HCT116 (cell line): ENCODE measurements around the gene LRRC8B. TPM values are rescaled to one million over a fixed set of nuclear protein-coding genes. Genes with fewer than 3 reads are reported as not detected.

Experiments
- ATAC-seq: fragments of 200-7000 bp; cut with Tn5 transposase; 2 replicates; pipeline ENCODE4 v1.9.1; 2020; ENCODE audit warnings: mild to moderate bottlenecking, moderate library complexity
- BruUV-seq: library from RNA; stranded (reverse); fragments of 400-500 nt; replicated peaks from 2 replicates; lab custom pipeline; 2021; lab: Mats Ljungman, UMichigan
- CTCF ChIA-PET: fragments of 300-600 bp; sonication (Branson Sonifier 250); formaldehyde crosslinking; loops from one replicate; lab custom pipeline; 2021; ENCODE audit warnings: antibody characterized with exemption; lab: Charles Lee
- POLR2A ChIA-PET: fragments of 300-600, 350-600 bp; sonication (Branson Sonifier 250); formaldehyde crosslinking; loops from one replicate; lab custom pipeline; 2021; ENCODE audit warnings: antibody characterized with exemption; lab: Charles Lee
- RAD21 ChIA-PET, 2 experiments: fragments of 300-600 bp; sonication (Branson Sonifier 250); formaldehyde crosslinking; loops; one replicate each; lab custom pipeline; 2023; ENCODE audit warnings: low total read pairs in 2 of 2; ENCODE audit not compliant: uncharacterized antibody in 2 of 2, unreplicated experiment in 2 of 2, low non-redundant PET in 1 of 2; lab: Charles Lee
- DNase-seq: peaks from one replicate; pipeline ENCODE4 v3.0.0-alpha.2; 2010; ENCODE audit warnings: low read depth, low spot score
- H2AFZ ChIP-seq: fragments of 200-600 bp; shearing (Covaris generic), sonication (generic); 2 replicates; pipeline ENCODE4 v1.6.1; 2017; ENCODE audit warnings: low read depth, mixed run types, mixed read lengths, antibody characterized with exemption, low read length; ENCODE audit not compliant: poor library complexity, severe bottlenecking
- H3K27ac ChIP-seq: 2 replicates; pipeline ENCODE4 v1.5.1; 2012; ENCODE audit warnings: low read depth, low read length
- H3K27me3 ChIP-seq: fragments of 200-600 bp; sonication (generic); 2 replicates; pipeline ENCODE4 v1.6.1; 2016; ENCODE audit warnings: mixed run types, low read length, mixed read lengths; ENCODE audit not compliant: insufficient read depth
- H3K36me3 ChIP-seq, 2 experiments: fragments of 200-500 bp in 1 of 2; fragments of 200-600 bp in 1 of 2; sonication (Bioruptor generic) in 1 of 2; sonication (generic) in 1 of 2; 2 replicates each; pipeline versions ENCODE4 v1.5.1 to v1.6.1; 2014 to 2016; ENCODE audit warnings: low read length in 2 of 2, inconsistent platforms in 1 of 2, mixed read lengths in 1 of 2, mixed run types in 1 of 2; ENCODE audit not compliant: insufficient read depth in 2 of 2, control insufficient read depth in 1 of 2
- H3K4me1 ChIP-seq, 2 experiments: fragments of 200-600 bp in 1 of 2; sonication (generic) in 1 of 2; 2 replicates each; pipeline versions ENCODE4 v1.5.1 to v1.6.1; 2012 to 2017; ENCODE audit warnings: low read length in 2 of 2, inconsistent platforms in 1 of 2, mild to moderate bottlenecking in 1 of 2, mixed read lengths in 1 of 2, mixed run types in 1 of 2, moderate library complexity in 1 of 2; ENCODE audit not compliant: insufficient read depth in 2 of 2, control insufficient read depth in 1 of 2
- H3K4me2 ChIP-seq: fragments of 200-600 bp; sonication (generic); 2 replicates; pipeline ENCODE4 v1.6.1; 2017; ENCODE audit warnings: mixed run types, low read length, mixed read lengths
- H3K4me3 ChIP-seq, 2 experiments: fragments of 200-600 bp in 1 of 2; sonication (generic) in 1 of 2; replicated peaks in 1 of 2; 2 replicates each; pipeline ENCODE4 v1.5.1; 2011 to 2016; ENCODE audit warnings: low read length in 2 of 2, control low read depth in 1 of 2, low read depth in 1 of 2, mild to moderate bottlenecking in 1 of 2, mixed read lengths in 1 of 2, mixed run types in 1 of 2
- H3K79me2 ChIP-seq: fragments of 200-600 bp; sonication (generic); 2 replicates; pipeline ENCODE4 v1.6.1; 2017; ENCODE audit warnings: mild to moderate bottlenecking, mixed run types, low read length, moderate library complexity, mixed read lengths; ENCODE audit not compliant: insufficient read depth
- H3K9ac ChIP-seq: fragments of 200-600 bp; sonication (generic); 2 replicates; pipeline ENCODE4 v1.6.1; 2016; ENCODE audit warnings: low read length, mixed read lengths
- H3K9me2 ChIP-seq: fragments of 200-600 bp; sonication (generic), shearing (Covaris generic); 2 replicates; pipeline ENCODE4 v1.6.1; 2017; ENCODE audit warnings: mixed run types, mild to moderate bottlenecking, moderate library complexity; ENCODE audit not compliant: insufficient read depth
- H3K9me3 ChIP-seq, 2 experiments: fragments of 200-500 bp in 1 of 2; fragments of 200-600 bp in 1 of 2; sonication (Bioruptor generic) in 1 of 2; sonication (generic) in 1 of 2; 2 replicates each; pipeline ENCODE4 v1.6.1; 2014 to 2017; ENCODE audit warnings: low read length in 2 of 2, mixed read lengths in 2 of 2, inconsistent platforms in 1 of 2, low read depth in 1 of 2, mild to moderate bottlenecking in 1 of 2, mixed run types in 1 of 2, moderate library complexity in 1 of 2; ENCODE audit not compliant: control insufficient read depth in 1 of 2, insufficient read depth in 1 of 2
- H4K20me1 ChIP-seq: fragments of 200-600 bp; sonication (generic), shearing (Covaris generic); 2 replicates; pipeline ENCODE4 v1.6.1; 2017; ENCODE audit warnings: mixed run types, mild to moderate bottlenecking, moderate library complexity; ENCODE audit not compliant: insufficient read depth
- ATF3 ChIP-seq: IDR thresholded peaks from 2 replicates; pipeline ENCODE4 v1.6.1; 2012
- CBX3 ChIP-seq: IDR thresholded peaks from 2 replicates; pipeline ENCODE4 v1.6.1; 2012; ENCODE audit warnings: low read depth
- CTCF ChIP-seq, 3 experiments: fragments of 200-600 bp in 1 of 3; sonication (generic) in 1 of 3; IDR thresholded peaks in 2 of 3; conservative IDR thresholded peaks in 1 of 3; 2 replicates each; pipeline ENCODE4 v1.5.1; 2012 to 2017; ENCODE audit warnings: low read depth in 2 of 3, low read length in 2 of 3, antibody characterized with exemption in 1 of 3, borderline replicate concordance in 1 of 3, control low read depth in 1 of 3, mild to moderate bottlenecking in 1 of 3, mixed read lengths in 1 of 3, mixed run types in 1 of 3, moderate library complexity in 1 of 3; ENCODE audit not compliant: insufficient read depth in 1 of 3
- EGR1 ChIP-seq: IDR thresholded peaks from 2 replicates; pipeline ENCODE4 v1.6.1; 2012; ENCODE audit warnings: low read depth
- EZH2phosphoT487 ChIP-seq: fragments of 200-600 bp; IDR thresholded peaks from 2 replicates; pipeline ENCODE4 v1.6.1; 2018; ENCODE audit warnings: antibody characterized with exemption, borderline replicate concordance
- POLR2A ChIP-seq: IDR thresholded peaks from 2 replicates; pipeline ENCODE4 v1.7.0; 2011; ENCODE audit warnings: borderline replicate concordance; ENCODE audit not compliant: insufficient read depth, insufficient read length; ENCODE audit errors: extremely low read depth
- REST ChIP-seq: IDR thresholded peaks from 2 replicates; pipeline ENCODE4 v1.6.1; 2012; ENCODE audit warnings: low read depth
- SP1 ChIP-seq: IDR thresholded peaks from 2 replicates; pipeline ENCODE4 v1.6.1; 2012; ENCODE audit warnings: low read depth
- TCF7L2 ChIP-seq: IDR thresholded peaks from 2 replicates; pipeline ENCODE4 v1.7.0; 2011; ENCODE audit warnings: borderline replicate concordance, inconsistent platforms; ENCODE audit not compliant: insufficient read depth, insufficient read length; ENCODE audit errors: extremely low read depth
- ZBTB33 ChIP-seq: IDR thresholded peaks from 2 replicates; pipeline ENCODE4 v1.6.1; 2011; ENCODE audit warnings: mild to moderate bottlenecking, low read length, moderate library complexity; ENCODE audit not compliant: insufficient replicate concordance; ENCODE audit errors: extremely low read depth
- ZFX ChIP-seq: fragments of 450-650 bp; IDR thresholded peaks from 2 replicates; pipeline ENCODE4 v1.6.1; 2017
- ZNF274 ChIP-seq: fragments of 200-500 bp; sonication (Bioruptor generic); IDR thresholded peaks from 2 replicates; pipeline ENCODE4 v1.6.1; 2014; ENCODE audit warnings: mild to moderate bottlenecking, low read depth, low read length, inconsistent platforms
- intact Hi-C: fragments of 100-400 bp; cut with micrococcal nuclease; formaldehyde crosslinking; loops from 2 replicates; pipeline ENCODE4 v1.10.0; 2022
- total RNA-seq: library from RNA; stranded (reverse); gene quantifications from one replicate; pipeline ENCODE4 v1.2.1, GENCODE V29; 2021; ENCODE audit not compliant: unreplicated experiment

LRRC8B gene
- total RNA-seq, 1 experiment from 2014 or later: 17.9 TPM

GRCh38 chr1:89553157-89553556, 28.5 kb downstream of the LRRC8B start (continued):
- TF ChIP-seq ZBTB33: no peak

GRCh38 chr1:89555550-89555949, 30.9 kb downstream of the LRRC8B start:
- TF ChIP-seq REST (no peak), ATF3 (no peak), EZH2phosphoT487 (no peak), ZNF274 (no peak), SP1 (no peak), POLR2A (no peak), TCF7L2 (no peak), ZFX (no peak), EGR1 (no peak), ZBTB33 (no peak), CBX3 (no peak), CTCF (IDR thresholded peaks at IDR 0.05 in 2 of 3, conservative IDR thresholded peaks at IDR 0.05 in 1 of 3; ENCODE audit: borderline replicate concordance in 1 of 3, insufficient read depth in 1 of 3, low read depth in 2 of 3, low read length in 2 of 3) (no peak)
- no peak for ATAC-seq
- H2AFZ ChIP-seq: no peak overlapping the region
- no peaks in the 10 kb centered on the region for H4K20me1 ChIP-seq
- no peaks in the 10 kb centered on the region for H3K9me2 ChIP-seq
- H3K79me2 ChIP-seq: peaks cover 3% of the 10 kb centered on the region; the same call in 1 of the 2 replicates
- 0 out of 4 replicates have a peak, but pooled peaks cover 0 to 5% of the 10 kb centered on the region in 2 experiments for H3K36me3 ChIP-seq
- ChIA-PET POLR2A (no interaction called here), CTCF (interaction anchor here (1.1 kb wide), 1 partner anchor 207 kb away, joined by 3 read pairs; no protein-coding TSS in a partner anchor), RAD21 (no interaction called here)
- intact Hi-C loops: no loop called here
- DNase-seq: no peak
- no peaks in the 10 kb centered on the region for H3K27me3 ChIP-seq
- H3K4me3 ChIP-seq: no peak overlapping the region
- H3K9ac ChIP-seq: no peak overlapping the region
- no TSS peak for BruUV-seq
- no peak overlapping the region for H3K27ac ChIP-seq
- H3K9me3 ChIP-seq: no peaks in the 10 kb centered on the region
- H3K4me1 ChIP-seq: peaks cover 0 to 3% of the 10 kb centered on the region in 2 experiments; a peak in 1 of 4 replicates
- H3K4me2 ChIP-seq: no peak overlapping the region
